CD4-positive, alpha-beta memory T cell (primary cell): Measurements from ENCODE around the gene MCAT. TPM values are rescaled to one million over a fixed set of nuclear protein-coding genes. Genes with fewer than 3 reads are reported as not detected.

Experiments
- CTCF ChIA-PET: fragments of 350-600 bp; sonication (Branson Sonifier 250); formaldehyde crosslinking; loops from one replicate; lab custom pipeline; 2021; ENCODE audit warnings: inconsistent platforms; ENCODE audit not compliant: partially characterized antibody; lab: Charles Lee
- POLR2A ChIA-PET: fragments of 350-600 bp; sonication (Branson Sonifier 250); formaldehyde crosslinking; loops from one replicate; lab custom pipeline; 2021; ENCODE audit not compliant: partially characterized antibody; lab: Charles Lee
- DNase-seq, 5 donors: peaks; one replicate each; pipeline versions ENCODE4 v3.0.0 to v3.0.0-alpha.2; 2020 to 2022; ENCODE audit warnings: mixed read lengths in 1 of 5
- H3K27ac ChIP-seq: one replicate; pipeline ENCODE4 v1.7.0; 2013; ENCODE audit warnings: low read depth, low read length
- H3K27me3 ChIP-seq: 2 replicates; pipeline ENCODE4 v1.7.0; 2013; ENCODE audit warnings: mild to moderate bottlenecking, low read length, moderate library complexity; ENCODE audit not compliant: insufficient read depth
- H3K36me3 ChIP-seq: 2 replicates; pipeline ENCODE4 v1.7.0; 2013; ENCODE audit warnings: mild to moderate bottlenecking, low read length, moderate library complexity; ENCODE audit not compliant: insufficient read depth
- H3K4me1 ChIP-seq: 2 replicates; pipeline ENCODE4 v1.7.0; 2013; ENCODE audit warnings: mild to moderate bottlenecking, low read length, moderate library complexity; ENCODE audit not compliant: insufficient read depth
- H3K4me3 ChIP-seq, 2 donors: one replicate each; pipeline ENCODE4 v1.7.0; 2013; ENCODE audit warnings: low read length in 2 of 2, mild to moderate bottlenecking in 1 of 2
- H3K9me3 ChIP-seq, 2 donors: one replicate each; pipeline ENCODE4 v1.7.0; 2013; ENCODE audit warnings: low read length in 2 of 2, control low read depth in 1 of 2; ENCODE audit not compliant: control insufficient read depth in 1 of 2
- H3K27ac Mint-ChIP-seq, 7 donors: one replicate each; pipeline ENCODE4 v1.8.0; 2020 to 2021; ENCODE audit warnings: mixed read lengths in 7 of 7, mild to moderate bottlenecking in 6 of 7, inconsistent platforms in 3 of 7, moderate library complexity in 3 of 7
- H3K27me3 Mint-ChIP-seq, 2 donors: one replicate each; pipeline ENCODE4 v1.8.0; 2020 to 2021; ENCODE audit warnings: mixed read lengths in 2 of 2
- H3K36me3 Mint-ChIP-seq, 2 donors: one replicate each; pipeline ENCODE4 v1.8.0; 2020 to 2021; ENCODE audit warnings: mixed read lengths in 2 of 2, inconsistent platforms in 1 of 2, mild to moderate bottlenecking in 1 of 2
- H3K4me1 Mint-ChIP-seq, 4 donors: one replicate each; pipeline ENCODE4 v1.8.0; 2020 to 2021; ENCODE audit warnings: mixed read lengths in 4 of 4, mild to moderate bottlenecking in 1 of 4
- H3K4me3 Mint-ChIP-seq, 8 donors: one replicate each; pipeline ENCODE4 v1.8.0; 2020 to 2021; ENCODE audit warnings: mixed read lengths in 8 of 8, mild to moderate bottlenecking in 7 of 8, moderate library complexity in 6 of 8, inconsistent platforms in 3 of 8
- H3K9me3 Mint-ChIP-seq, 8 donors: one replicate each; pipeline ENCODE4 v1.8.0; 2020 to 2021; ENCODE audit warnings: mixed read lengths in 8 of 8, mild to moderate bottlenecking in 5 of 8, inconsistent platforms in 3 of 8, moderate library complexity in 1 of 8
- intact Hi-C: fragments of 100-400 bp; cut with micrococcal nuclease; formaldehyde crosslinking; loops from one replicate; pipeline ENCODE4 v1.15.1; 2023
- polyA plus RNA-seq, 2 donors: library from polyadenylated mRNA; unstranded; fragments of 300-500 nt; fragmentation: Illumina TruSeq; gene quantifications; one replicate each; pipeline ENCODE4 v1.2.3, GENCODE V29; 2021
- total RNA-seq, 2 experiments: library from RNA; stranded (reverse); gene quantifications; one replicate each; pipeline ENCODE4 v1.2.3, GENCODE V29; 2021

The MCAT gene
- total and polyA plus RNA-seq, 4 experiments from 2014 or later: 5.7 to 13.1 (median 8.4) TPM

GRCh38 chr22:43158778-43159483, 15.7 kb upstream of the MCAT start:
- H3K9me3 ChIP-seq: no peaks in the 10 kb centered on the region
- H3K9me3 Mint-ChIP-seq: no peaks in the 10 kb centered on the region
- H3K4me1 ChIP-seq: peaks cover 5% of the 10 kb centered on the region
- ChIA-PET POLR2A (no interaction called here), CTCF (no interaction called here)
- peaks cover 0 to 24% (median 4%) of the 10 kb centered on the region in 4 donors for H3K4me1 Mint-ChIP-seq
- peaks cover 4 to 17% of the 10 kb centered on the region in 2 donors for H3K36me3 Mint-ChIP-seq
- H3K36me3 ChIP-seq: no peaks in the 10 kb centered on the region
- H3K27me3 ChIP-seq: no peaks in the 10 kb centered on the region
- no peak overlapping the region for H3K4me3 ChIP-seq
- intact Hi-C loops: no loop called here
- no peaks in the 10 kb centered on the region for H3K27me3 Mint-ChIP-seq
- H3K27ac Mint-ChIP-seq: peak overlapping the region in 2 of 7 donors; percentile 65 to 70
- DNase-seq: no peak
- H3K27ac ChIP-seq: no peak overlapping the region
- H3K4me3 Mint-ChIP-seq: no peak overlapping the region

DNA sequence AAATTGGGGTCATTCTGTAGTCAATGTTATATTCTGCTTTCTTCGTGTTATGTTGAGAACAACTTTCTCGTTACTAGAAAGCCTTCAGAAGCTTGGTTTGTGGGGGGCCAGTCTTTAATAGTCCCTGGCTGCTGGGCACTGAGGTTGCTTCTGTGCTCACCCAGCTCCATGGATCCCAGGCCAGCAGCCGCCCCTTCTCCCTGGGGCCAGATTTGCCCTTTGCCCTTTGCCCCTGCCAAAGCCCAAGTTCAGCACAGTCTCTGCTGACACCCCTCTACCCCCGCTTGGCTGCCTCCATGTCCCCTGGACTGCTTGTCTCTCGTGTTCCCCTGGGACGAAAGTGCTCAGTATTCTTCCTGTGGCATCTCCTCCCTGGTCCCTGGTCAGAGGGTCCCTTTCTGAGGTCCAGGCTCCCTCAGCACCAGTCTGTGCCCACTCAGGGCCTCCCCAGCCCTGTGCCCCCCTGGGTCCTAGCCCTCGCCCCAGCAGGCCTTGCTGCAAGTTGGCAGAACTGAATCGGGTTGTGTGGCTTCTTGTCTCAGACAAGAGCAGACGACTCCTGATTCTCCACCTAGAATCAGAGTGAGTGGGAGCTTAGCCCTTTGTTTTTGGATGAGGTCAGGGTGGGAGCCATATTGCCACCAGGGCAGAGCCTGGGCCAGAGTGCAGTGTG, 14.8 kb upstream of the MCAT start:
- peaks cover 6% of the 10 kb centered on the region for H3K4me1 ChIP-seq
- H3K4me1 Mint-ChIP-seq: peaks cover under 1 to 24% (median 5%) of the 10 kb centered on the region in 4 donors
- intact Hi-C loops: no loop called here
- DNase-seq: no peak
- no peaks in the 10 kb centered on the region for H3K9me3 ChIP-seq
- H3K27ac Mint-ChIP-seq: peak overlapping the region in 2 of 7 donors; percentile 30 to 36
- H3K4me3 ChIP-seq: no peak overlapping the region
- peaks cover 0 to under 1% (median 0%) of the 10 kb centered on the region in 8 donors for H3K9me3 Mint-ChIP-seq
- peaks cover 4 to 15% of the 10 kb centered on the region in 2 donors for H3K36me3 Mint-ChIP-seq
- no peaks in the 10 kb centered on the region for H3K36me3 ChIP-seq
- POLR2A ChIA-PET: no interaction called here
- H3K27me3 ChIP-seq: no peaks in the 10 kb centered on the region
- H3K4me3 Mint-ChIP-seq: no peak overlapping the region
- no peak overlapping the region for H3K27ac ChIP-seq
- CTCF ChIA-PET: no interaction called here
- no peaks in the 10 kb centered on the region for H3K27me3 Mint-ChIP-seq

- H3K9me3 ChIP-seq: no peaks in the 10 kb centered on the region
- peaks cover 6 to 32% (median 12%) of the 10 kb centered on the region in 4 donors for H3K4me1 Mint-ChIP-seq
- H3K27me3 Mint-ChIP-seq: no peaks in the 10 kb centered on the region
Measured at GRCh38 chr22:43156413-43156812, 13.2 kb upstream of the MCAT start.

DNA sequence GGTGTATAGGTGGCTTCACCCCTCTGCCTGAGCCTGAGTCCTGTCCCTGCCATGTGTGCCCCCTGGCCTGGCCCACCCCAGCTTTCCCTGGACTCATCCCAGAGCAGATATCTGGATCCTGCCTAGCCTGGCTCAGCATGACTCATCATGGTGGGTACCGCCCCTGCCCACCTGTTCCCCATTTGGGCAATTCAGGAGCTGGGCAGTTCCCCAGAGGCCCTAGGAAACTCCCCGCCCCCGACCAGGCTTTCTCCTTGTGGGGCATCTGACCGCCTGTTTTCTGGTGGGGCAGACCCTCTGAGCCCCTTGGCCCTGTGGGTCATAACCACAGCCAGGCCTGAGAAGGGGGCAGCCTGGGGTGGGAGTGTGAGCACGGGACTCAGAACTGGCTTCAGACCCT, 12.6 kb upstream of the MCAT start:
- H3K9me3 ChIP-seq: no peaks in the 10 kb centered on the region
- no peaks in the 10 kb centered on the region for H3K27me3 ChIP-seq
- DNase-seq: no peak
- peaks cover 20% of the 10 kb centered on the region for H3K4me1 ChIP-seq
- POLR2A ChIA-PET: no interaction called here
- no peaks in the 10 kb centered on the region for H3K27me3 Mint-ChIP-seq
- no peak overlapping the region for H3K4me3 Mint-ChIP-seq
- H3K4me3 ChIP-seq: no peak overlapping the region
- peaks cover 4 to 13% of the 10 kb centered on the region in 2 donors for H3K36me3 Mint-ChIP-seq
- H3K27ac ChIP-seq: no peak overlapping the region
- peak overlapping the region in 1 of 7 donors; percentile 36 for H3K27ac Mint-ChIP-seq
- H3K9me3 Mint-ChIP-seq: peaks cover 0 to 3% (median 0%) of the 10 kb centered on the region in 8 donors
- intact Hi-C loops: no loop called here
- H3K36me3 ChIP-seq: no peaks in the 10 kb centered on the region
- CTCF ChIA-PET: no interaction called here
- peaks cover 6 to 35% (median 15%) of the 10 kb centered on the region in 4 donors for H3K4me1 Mint-ChIP-seq

More at GRCh38 chr22:43156413-43156812, 13.2 kb upstream of the MCAT start:
- no peak for DNase-seq
- ChIA-PET CTCF (no interaction called here), POLR2A (interaction anchor here (0.9 kb wide), 1 partner anchor 31 kb away, joined by 3 read pairs; no protein-coding TSS in a partner anchor)
- intact Hi-C loops: no loop called here
- H3K4me1 ChIP-seq: peaks cover 16% of the 10 kb centered on the region
- Mint-ChIP-seq H3K36me3 (peaks cover 4 to 15% of the 10 kb centered on the region in 2 donors), H3K9me3 (peaks cover 0 to 2% (median 0%) of the 10 kb centered on the region in 8 donors), H3K27ac (no peak overlapping the region), H3K4me3 (no peak overlapping the region)
- H3K36me3 ChIP-seq: no peaks in the 10 kb centered on the region
- H3K4me3 ChIP-seq: no peak overlapping the region
- H3K27ac ChIP-seq: no peak overlapping the region
- no peaks in the 10 kb centered on the region for H3K27me3 ChIP-seq

- Histone ChIP-seq H3K27ac (no peak overlapping the region), H3K4me3 (no peak overlapping the region), H3K9me3 (no peaks in the 10 kb centered on the region), H3K4me1 (peaks cover 23% of the 10 kb centered on the region), H3K36me3 (no peaks in the 10 kb centered on the region), H3K27me3 (no peaks in the 10 kb centered on the region)
- H3K4me1 Mint-ChIP-seq: peaks cover 7 to 38% (median 15%) of the 10 kb centered on the region in 4 donors
- DNase-seq: no peak
- intact Hi-C loops: loop anchor here (5.0 kb wide), 1 partner anchor 43 kb away; the partner anchor contains the start of gene BIK
- peaks cover 0 to 9% of the 10 kb centered on the region in 2 donors for H3K36me3 Mint-ChIP-seq
- H3K27ac Mint-ChIP-seq: peak overlapping the region in 2 of 7 donors; percentile 36 to 57
- no peaks in the 10 kb centered on the region for H3K27me3 Mint-ChIP-seq
- POLR2A ChIA-PET: no interaction called here
- CTCF ChIA-PET: no interaction called here
- no peak overlapping the region for H3K4me3 Mint-ChIP-seq
- H3K9me3 Mint-ChIP-seq: peaks cover 0 to 3% (median 0%) of the 10 kb centered on the region in 8 donors
Measured at GRCh38 chr22:43154887-43155536, 11.8 kb upstream of the MCAT start.

GRCh38 chr22:43153899-43154298, 10.7 kb upstream of the MCAT start:
- ChIA-PET CTCF (interaction anchor here (0.7 kb wide), 1 partner anchor 76 kb away, joined by 3 read pairs; no protein-coding TSS in a partner anchor), POLR2A (no interaction called here)
- Histone ChIP-seq H3K27ac (no peak overlapping the region), H3K4me1 (peaks cover 23% of the 10 kb centered on the region), H3K4me3 (no peak overlapping the region), H3K27me3 (no peaks in the 10 kb centered on the region), H3K36me3 (no peaks in the 10 kb centered on the region), H3K9me3 (no peaks in the 10 kb centered on the region)
- peak overlapping the region in 1 of 8 donors; percentile 52 for H3K4me3 Mint-ChIP-seq
- H3K4me1 Mint-ChIP-seq: peaks cover 7 to 38% (median 15%) of the 10 kb centered on the region in 4 donors
- no peak for DNase-seq
- H3K36me3 Mint-ChIP-seq: peaks cover 0 to 9% of the 10 kb centered on the region in 2 donors
- no peaks in the 10 kb centered on the region for H3K27me3 Mint-ChIP-seq
- no peak overlapping the region for H3K27ac Mint-ChIP-seq
- peaks cover 0 to 3% (median 0%) of the 10 kb centered on the region in 8 donors for H3K9me3 Mint-ChIP-seq
- intact Hi-C loops: loop anchor here (2.0 to 5.0 kb wide), 2 partner anchors 33 to 42 kb away; partner anchors contain the start of genes BIK and TTLL12
